ENCODE measurements around the gene EEF1A1.
"Not testable (repeated sequence)": the region's sequence is repeated elsewhere in the genome, so short reads cannot be mapped to it uniquely, and the experiment has no call there.

GRCh38 chr6:73542481-73542880 lies 21.6 kb upstream of the EEF1A1 start:
- not testable (repeated sequence) for TF ChIP-seq POLR2A, CTCF, POLR2AphosphoS5 (IDR thresholded peaks at IDR 0.05)

Data from prostate gland (tissue), 2 donors.